Measurements from ENCODE around the gene C1orf226.
"Not testable (repeated sequence)": the region's sequence is repeated elsewhere in the genome, so short reads cannot be mapped to it uniquely, and the experiment has no call there.

C1orf226 gene

DNA sequence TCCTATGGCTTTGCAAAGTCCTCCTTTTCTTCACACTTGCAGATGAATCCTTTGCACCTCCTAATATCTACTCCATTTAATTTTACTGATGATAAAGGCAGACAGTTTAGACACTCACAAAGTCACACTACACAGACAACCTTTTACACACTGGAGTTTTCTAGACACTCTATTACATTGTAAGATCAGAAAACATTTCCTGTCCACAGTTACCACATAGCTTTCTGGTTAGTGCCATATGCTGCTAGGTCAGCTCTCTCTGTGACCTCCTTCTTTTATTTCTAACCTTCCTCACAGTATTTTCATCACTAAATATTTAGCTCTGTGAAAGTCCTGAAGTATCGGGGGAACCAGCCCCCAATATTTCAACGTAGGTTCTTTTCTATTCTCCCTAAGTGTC, 25.3 kb downstream of the C1orf226 start:
- no peak for DNase-seq (ENCODE audit: low spot score)

DNA sequence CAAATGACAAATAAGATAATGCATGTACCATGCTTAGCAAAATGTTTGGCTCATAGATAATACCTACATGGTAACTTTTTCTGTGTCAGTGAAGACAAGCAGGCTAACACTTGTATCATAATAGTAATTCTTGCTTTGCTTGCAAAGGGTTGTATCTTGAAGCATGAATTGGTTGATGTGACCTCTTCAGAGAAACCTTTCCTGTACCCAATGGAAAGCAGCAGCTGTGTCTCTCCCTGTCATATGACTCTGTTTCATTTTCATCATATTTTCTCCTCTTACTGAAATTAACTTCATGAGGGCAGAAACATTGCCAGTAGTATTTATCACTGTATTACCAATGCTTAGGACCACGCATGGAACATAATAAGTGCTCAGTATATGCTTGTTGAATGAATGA, 26.0 kb downstream of the C1orf226 start:
- no peak for DNase-seq (ENCODE audit: low spot score)

GRCh38 chr1:162412002-162412401, 30.5 kb downstream of the C1orf226 start, which contains the start of gene SH2D1B:
SH2D1B (minus strand) TSS chr1:162412136; CDS start chr1:162412016, 120 bp downstream.
- no peak for DNase-seq (ENCODE audit: low spot score)

GRCh38 chr1:162416215-162416614, 34.7 kb downstream of the C1orf226 start:
- DNase-seq (ENCODE audit: low spot score) = no peak

GRCh38 chr1:162416909-162417308, 35.4 kb downstream of the C1orf226 start:
- DNase-seq (ENCODE audit: low spot score) = no peak

GRCh38 chr1:162417650-162418049, 36.1 kb downstream of the C1orf226 start:
- DNase-seq (ENCODE audit: low spot score) = no peak

DNA sequence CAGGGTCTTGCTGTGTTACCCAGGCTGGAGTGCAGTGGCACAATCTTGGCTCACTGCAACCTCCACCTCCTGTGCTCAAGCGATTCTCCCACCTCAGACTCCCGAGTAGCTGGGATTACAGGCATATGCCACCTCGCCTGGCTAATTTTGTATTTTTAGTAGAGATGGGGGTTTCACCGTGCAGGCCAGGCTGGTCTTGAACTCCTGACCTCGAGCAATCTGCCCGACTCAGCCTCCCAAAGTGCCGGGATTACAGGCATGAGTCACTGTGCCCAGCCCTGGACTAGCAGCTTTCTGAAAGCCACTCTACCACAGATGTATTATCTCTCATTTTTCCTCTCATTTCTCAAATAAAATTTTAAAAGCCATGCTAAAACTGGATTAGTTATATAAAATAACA, 37.1 kb downstream of the C1orf226 start:
- DNase-seq (ENCODE audit: low spot score) = not testable (repeated sequence)

- DNase-seq (ENCODE audit: low spot score) = not testable (repeated sequence)
Observed at GRCh38 chr1:162419450-162419931, 38.0 kb downstream of the C1orf226 start.

- no peak for DNase-seq (ENCODE audit: low spot score)
Observed at GRCh38 chr1:162420120-162420519, 38.6 kb downstream of the C1orf226 start.

DNA sequence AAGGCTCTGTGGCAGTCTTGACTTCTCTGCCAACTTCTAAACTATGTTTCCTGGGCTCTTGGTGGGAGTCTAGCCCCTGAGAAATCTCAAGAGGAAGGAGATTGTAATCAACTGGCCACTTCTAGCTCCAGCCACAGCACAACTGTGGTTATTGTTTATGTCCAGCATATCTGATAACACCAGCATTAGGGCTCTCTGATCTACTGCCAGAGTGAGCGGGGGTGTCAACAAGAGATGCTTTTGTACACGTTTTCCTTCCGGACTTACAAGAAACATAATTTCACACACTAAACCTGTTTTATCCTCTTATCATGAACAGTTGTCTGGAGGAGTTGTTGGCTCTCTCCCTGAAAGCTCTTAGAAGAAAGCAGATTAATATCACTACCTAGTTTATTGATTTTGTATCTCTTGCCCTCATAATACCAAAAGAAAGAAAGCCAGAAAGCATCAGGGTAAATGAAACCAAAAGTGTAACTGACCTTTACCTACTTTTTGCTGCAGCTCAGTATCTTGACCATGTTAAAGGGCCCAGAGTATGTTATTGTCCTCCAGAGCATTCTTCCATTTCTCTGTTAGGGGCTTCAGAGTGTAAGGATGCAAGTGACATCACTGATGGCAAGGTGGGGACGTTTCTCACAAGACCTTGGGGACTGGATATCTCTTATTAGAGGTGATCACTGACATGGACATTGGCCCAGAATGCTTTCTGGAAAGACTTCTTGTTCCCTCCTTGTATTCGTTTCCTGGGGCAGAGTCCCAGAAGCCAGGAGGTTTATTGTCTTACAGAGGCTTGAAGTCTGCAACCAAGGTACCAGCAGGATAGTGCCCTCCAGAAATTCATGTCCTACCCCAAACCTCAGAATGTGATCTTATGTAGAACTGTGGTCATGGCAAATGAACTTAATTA, 40.0 kb downstream of the C1orf226 start:
- DNase-seq (ENCODE audit: low spot score) = no peak

DNA sequence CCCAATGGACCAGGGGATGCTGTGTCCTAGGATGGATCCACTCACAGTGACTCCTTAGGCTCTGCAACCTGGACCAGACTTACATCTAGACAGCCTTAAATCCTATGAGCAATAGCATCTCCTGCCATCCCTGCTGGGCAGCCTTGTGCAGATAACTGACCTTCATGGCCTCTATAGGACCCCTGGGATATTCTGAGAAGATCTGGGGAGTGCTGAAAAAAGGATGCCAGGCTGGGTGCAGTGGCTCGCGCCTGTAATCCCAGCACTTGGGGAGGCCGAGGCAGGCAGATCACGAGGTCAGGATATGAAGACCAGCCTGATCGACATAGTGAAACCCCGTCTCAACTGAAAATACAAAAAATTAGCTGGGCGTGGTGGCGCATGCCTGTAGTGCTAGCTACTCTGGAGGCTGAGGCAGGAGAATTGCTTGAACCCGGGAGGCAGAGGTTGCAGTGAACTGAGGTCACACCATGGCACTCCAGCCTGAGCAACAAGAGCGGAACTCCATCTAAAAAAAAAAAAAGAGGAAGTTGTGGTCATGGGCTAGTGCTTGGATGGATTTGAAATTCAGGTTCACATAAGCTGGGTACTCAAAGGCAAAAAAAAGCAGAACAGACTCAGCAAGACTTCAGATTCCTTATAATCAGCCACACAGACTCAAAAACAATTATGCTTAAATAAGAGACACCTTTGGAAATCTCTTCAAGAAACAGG, 41.3 kb downstream of the C1orf226 start:
- DNase-seq (ENCODE audit: low spot score) = no peak

DNA sequence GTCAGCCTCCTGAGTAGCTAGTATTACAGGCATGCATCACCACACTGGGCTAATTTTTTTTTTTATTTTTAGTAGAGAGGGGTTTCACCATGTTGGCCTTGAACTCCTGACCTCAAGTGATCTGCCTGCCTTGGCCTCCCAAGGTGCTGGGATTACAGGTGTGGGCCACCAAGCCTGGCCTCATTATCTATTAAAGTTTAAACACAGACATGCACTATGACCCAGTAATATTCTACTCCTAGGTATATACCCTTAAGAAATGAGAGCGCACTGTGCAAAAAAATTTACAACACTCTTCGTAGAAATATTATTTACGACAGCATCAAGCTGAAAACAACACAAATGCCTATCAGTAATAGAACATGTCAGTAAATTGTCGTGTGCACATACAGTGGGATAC, 49.1 kb downstream of the C1orf226 start:
- no peak for DNase-seq (ENCODE audit: low spot score)

- not testable (repeated sequence) for DNase-seq (ENCODE audit: low spot score)
Observed at GRCh38 chr1:162432977-162433713, 51.6 kb downstream of the C1orf226 start.

Measured in left forelimb (tissue), 1 donor.